Central memory CD4-positive, alpha-beta T cell (primary cell): ENCODE results near the gene EPHB2.
"Not testable (repeated sequence)": the region's sequence is repeated elsewhere in the genome, so short reads cannot be mapped to it uniquely, and the experiment has no call there.

Source experiments
- DNase-seq: peaks from one replicate; pipeline ENCODE4 v3.0.0; 2022

The EPHB2 gene

DNA sequence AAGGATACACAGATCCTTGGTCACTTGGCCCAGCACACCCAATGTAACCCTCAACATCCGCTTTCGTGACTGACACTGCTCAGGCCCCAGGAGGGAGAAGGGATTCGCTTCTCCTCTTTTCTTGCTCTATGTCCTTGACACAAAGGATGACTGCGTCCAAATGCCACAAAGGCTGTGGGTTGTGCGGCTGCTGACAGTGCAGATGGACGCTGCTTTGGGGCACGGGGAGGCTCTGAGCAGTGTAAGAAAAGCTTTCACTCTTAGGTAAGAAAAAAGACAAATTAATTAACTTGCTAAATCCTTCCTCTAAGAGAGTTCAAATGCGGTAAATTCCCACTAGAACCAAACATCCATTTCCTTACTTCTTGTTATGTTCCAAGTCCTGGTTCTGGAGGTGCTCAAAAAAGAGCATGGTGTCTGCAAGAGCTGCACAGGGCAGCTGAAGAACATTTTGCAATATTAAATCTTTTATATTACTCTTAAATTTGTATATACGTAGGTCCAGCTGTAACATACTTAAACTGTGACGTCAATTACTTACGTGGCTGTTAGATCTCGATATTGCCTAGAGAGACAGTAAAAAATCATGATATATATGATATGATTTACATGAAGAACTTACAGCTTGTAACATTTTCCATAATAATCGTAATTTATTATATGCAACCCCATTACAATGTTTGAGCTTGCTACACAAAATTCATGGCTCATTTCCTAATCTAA lies 19.4 kb upstream of the EPHB2 start:
- DNase-seq: no peak

- DNase-seq: no peak
These were observed 16.5 kb upstream of the EPHB2 start for GRCh38 chr1:22694172-22694571.

DNA sequence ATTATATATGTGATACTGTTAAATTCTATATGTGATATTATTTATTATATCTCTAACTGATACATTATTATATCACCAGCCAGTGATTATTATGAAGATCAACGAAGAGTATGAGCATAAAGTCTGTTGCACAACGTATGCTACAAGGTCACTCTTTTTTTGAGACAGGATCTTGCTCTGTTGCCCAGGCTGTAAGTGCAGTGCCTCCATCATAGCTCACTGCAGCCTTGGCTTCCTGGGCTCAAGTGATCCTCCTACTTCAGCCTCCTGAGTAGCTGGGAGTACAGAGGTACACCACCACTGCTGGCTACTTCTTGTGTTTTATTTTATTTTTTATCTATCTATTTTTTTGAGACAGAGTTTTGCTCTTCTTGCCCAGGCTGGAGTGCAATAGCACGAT lies 14.0 kb upstream of the EPHB2 start:
- DNase-seq: no peak

GRCh38 chr1:22697980-22698379 lies 12.7 kb upstream of the EPHB2 start:
- DNase-seq: no peak

- no peak for DNase-seq
These were observed 10.7 kb upstream of the EPHB2 start for GRCh38 chr1:22699681-22700520.

DNA sequence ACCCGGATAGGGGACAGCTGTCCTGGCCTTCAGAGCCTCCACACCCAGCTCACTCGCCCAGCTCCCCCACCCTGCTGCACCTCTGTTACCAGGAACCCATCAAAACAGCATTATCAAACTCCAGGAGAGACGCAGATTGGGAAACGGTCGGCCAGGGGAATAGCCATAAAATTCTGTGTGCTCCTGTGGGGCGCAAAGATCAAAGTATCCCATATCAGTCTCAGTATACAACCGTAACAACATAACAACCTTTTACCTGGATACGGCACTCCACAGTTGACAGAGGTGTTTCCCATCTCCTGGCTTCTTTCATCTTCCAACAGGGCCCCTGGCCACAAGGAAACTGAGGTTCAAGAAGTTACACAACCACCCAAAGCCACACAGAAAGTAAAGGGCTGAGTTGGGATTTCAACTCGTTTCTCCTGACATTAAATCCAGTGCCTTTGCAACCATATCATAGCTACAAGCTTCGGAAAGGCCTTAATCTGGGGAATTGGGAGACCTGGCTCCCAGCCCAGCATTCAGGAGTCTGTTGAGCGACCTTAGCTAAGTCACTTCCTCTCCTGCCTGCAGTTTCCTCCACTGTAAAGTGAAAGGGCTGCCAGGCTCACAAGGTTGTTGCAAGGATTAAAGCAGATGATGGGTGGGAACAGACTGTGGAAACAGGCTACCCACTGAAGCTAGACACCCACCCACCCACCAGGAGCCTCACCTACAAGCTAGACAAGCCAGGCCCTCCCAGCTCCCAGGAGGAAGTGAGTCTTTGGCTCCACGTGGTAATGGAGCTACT lies 8.1 kb upstream of the EPHB2 start:
- DNase-seq: no peak

- DNase-seq: peak; percentile 33
These were observed 6.1 kb upstream of the EPHB2 start for GRCh38 chr1:22704440-22705067.

GRCh38 chr1:22705586-22705985 lies 5.1 kb upstream of the EPHB2 start:
- DNase-seq: no peak

DNA sequence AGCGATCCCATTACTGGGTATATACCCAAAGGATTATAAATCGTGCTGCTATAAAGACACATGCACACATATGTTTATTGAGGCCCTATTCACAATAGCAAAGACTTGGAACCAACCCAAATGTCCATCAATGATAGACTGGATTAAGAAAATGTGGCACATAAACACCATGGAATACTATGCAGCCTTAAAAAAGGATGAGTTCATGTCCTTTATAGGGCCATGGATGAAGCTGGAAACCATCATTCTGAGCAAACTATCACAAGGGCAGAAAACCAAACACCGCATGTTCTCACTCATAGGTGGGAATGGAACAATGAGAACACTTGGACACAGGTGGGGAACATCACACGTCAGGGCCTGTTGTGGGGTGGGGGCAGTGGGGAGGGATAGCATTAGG lies 4.5 kb upstream of the EPHB2 start:
- DNase-seq: not testable (repeated sequence)

DNA sequence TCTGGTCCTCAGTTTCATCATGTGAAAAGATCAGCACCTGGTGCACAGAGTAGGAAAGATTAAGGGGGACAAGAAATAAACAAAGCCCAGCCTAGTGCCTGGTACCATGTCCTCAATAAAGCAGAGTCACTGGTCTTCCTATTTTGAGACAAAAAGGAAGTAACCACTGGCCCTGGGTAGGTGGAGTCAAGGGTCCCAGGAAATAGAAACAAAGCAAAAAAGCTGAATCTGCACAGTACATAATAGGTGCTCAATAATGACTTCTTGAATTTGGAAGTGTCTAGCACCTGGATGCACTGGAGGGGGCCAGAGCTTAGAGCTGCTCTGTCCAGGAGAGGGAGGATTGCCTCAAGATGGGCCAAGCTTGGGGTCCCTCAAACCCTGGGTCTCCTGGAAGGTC lies 1.9 kb upstream of the EPHB2 start:
- no peak for DNase-seq

DNA sequence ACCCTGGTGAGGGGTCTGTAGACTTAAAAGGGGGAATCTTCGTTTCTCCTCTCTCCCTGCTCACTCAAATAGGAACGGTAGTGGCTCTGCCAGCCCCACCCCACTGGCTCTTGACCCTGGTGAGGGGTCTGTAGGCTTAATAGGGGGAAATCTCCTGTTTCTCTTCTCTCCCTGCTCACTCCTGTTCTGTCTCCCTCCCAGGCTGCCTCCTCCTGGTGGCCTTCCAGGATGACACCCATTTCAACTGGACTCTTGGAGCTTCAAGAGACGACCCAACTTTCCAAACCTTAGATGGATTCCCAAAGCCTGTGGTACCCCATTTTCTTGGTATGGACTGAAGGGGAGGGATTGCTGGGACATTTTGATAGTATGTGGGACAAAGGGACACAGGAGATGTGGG lies 1.4 kb upstream of the EPHB2 start:
- no peak for DNase-seq

GRCh38 chr1:22709891-22710700 lies 543 bp upstream of the EPHB2 start:
- DNase-seq: no peak

DNA sequence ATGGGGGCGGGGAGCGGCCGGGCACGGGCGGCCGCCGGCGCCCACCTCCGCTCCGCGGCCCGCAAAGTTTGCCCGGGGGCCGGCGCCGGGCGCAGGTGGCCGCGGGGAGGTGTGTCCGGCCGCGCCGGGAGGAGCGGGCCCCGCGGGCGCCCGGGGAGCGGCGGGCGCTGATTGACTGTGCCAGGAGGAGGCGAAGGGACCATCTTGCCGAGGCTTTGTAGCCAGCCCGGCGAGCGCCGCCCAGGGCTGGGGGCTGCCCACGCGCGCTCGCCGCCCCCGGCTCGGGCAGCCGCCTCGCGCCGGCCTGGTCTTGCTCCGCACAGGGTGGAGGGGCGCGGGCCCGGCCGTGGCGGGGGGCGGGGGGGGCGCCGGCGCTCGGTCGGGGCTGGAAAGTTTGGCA lies 432 bp downstream of the EPHB2 start:
- DNase-seq: no peak

DNA sequence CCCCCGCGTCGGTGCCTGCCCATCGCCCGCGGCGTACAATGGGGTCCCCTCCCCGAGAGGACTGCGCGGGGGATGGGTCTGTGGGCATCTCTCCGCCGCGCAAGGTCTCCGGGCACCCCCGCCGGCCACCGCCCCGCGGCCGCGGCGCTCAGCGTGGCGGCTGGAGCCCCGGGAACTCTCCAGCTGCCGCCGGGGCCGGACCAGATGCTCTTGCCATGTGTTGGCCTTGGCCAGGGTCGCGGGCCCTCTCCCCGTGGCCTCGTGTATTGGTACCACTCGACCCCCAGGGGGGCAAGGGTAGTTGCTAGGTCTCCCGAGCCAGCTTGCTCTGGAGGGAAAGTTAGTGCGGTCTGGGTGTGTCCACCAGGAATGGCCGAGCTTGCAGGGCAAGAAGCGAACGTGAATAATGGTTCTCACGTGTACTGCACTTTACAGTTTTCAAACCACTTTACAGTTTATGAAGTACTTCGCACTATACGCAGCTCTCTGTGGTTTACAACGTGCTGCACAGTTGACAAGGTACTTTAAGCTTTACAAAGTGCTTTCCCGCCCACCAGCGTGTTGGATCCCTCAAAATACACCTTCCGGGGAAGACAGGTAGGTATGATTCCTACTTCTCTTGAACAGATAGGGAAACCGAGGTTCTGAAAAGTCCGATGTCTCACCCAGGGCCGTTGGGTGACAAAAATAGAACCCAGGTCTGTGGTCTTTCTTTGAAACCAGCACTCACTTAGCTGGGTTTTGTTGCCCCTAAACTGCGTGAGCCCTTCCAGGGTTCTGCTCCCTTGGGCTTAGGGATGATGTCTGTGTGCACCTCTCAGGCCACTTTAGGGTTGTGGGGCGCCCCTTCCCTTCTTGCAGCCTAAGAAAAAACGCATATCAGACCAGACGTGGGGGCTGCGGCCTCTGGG lies 1.2 kb downstream of the EPHB2 start:
- no peak for DNase-seq

DNA sequence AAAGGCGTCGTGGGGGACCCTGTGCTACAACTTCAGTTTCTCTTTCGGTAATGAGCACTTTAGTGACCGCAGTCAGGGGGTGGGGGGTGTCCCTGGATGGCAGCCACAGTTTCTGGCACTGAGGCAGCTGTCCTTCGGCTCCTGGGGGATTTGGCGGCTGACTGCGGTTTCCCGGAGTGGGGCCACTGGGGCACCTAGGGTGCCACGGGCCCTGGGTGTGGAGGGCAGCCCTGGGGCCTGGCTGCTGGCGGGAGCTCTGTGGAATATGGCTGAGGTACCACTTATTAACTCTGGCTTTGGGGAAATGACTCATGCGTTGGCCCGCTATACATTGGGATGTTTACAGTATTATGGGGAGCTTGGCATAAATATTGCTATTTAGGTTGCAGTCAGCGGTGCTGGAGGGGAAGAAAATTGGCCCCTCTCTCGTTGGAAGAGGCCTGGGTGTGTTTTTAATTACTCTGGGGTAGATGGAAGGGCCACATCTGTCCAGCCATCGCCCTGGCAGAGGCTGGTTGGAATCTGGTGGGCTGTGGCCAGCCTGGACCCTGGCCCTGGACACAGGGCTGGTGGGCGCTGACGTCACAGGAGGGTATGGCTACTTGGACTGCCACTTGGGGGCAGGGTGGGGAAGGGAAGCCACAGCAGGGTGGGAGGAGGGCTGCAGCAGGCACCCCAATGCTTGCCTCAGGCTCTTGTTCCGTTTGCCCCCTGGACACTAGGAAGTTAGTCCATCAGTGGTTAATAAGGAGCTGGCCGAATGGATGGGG lies 2.0 kb downstream of the EPHB2 start:
- no peak for DNase-seq

DNA sequence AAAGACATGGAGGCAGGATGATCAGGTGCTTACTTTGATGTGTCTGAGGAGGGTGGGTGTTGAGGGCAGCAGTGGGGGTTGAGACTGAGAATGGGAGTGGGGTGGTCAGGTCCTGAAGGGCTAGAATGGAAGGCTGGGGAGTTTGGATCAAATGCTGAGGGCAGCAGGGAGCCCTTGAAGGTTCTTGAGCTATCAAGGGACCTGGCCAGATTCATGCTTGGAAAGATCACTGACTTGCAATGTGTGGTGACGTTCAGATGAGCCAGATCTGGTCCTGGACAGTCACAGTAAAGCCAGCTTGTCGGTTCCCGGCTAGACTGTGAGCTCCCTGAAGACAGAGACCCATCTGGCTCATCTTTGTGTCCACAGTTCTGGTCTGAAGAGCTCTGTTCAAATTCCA lies 3.8 kb downstream of the EPHB2 start:
- no peak for DNase-seq

GRCh38 chr1:22717037-22717760 lies 6.6 kb downstream of the EPHB2 start:
- no peak for DNase-seq

DNA sequence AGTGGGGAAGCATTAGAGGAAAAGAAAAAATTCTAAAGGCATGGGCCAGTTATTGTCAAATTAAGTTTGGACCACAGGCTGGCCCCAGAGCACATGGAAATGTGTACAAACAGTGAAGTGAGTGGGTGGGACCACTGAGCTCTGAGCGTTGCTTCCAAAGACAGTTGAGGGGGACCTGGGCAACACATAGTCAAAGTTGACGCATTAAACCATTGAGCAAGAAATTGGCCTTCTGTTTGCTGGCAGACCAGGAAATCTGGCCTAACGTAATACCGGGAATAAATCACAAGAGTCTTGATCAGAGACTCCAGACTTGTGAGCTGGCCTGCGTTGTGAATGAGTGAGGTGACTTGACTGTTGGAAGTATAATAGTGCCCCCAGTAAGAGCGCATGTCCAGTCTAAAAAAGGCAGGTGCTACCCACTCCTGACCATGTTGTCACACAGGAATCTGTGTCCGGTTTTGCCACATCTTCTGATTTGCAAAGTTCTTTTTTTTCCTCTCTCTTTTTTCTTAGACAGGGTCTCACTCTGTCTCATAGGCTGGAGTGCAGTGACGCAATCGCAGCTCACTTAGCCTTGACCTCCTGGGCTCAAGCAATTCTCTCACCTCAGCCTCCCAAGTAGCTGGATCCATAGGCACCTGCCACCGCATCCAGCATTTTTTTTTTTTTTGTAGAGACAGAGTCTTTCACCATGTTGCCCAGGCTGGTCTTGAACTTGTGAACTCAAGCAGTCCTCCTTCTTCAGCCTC lies 10.7 kb downstream of the EPHB2 start:
- DNase-seq: no peak
